GM12801 (cell line): Measurements from ENCODE around the gene CIBAR2.

Source experiments
- CTCF ChIP-seq: IDR thresholded peaks from one replicate; pipeline ENCODE4 v1.5.1; 2011; ENCODE audit warnings: control low read depth; ENCODE audit not compliant: insufficient read length; ENCODE audit errors: extremely low read depth

CIBAR2 gene

DNA sequence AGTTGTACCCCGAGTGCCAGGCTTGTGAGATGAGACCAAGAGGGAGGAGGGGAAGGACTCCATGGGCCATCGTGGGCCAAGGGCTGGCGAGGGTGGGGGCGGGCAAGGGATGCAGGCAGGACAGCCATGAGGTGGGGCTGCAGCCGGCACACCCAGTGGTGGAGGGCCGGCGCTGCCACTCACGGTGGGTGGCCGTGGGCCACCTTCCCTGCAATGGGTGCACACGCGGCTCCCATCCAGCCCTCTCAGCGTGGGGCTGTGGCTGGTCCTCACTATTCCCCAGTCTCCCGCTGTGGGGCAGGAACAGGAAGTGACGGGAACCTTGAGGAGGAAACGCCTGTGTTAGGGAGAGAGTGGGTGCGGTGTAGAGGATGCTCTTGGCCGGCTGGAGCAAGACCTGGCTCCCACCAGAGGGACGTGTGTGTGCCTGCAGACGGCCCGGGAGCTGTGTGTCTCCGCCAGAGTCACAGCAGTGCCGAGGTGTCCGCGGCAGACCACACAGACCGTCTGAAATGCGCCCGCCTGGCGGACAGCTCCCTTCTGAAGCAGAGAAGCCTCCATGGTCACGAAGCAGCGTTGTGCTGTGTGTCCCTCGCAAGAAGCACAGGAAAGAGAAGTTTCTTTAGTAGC, 23.6 kb downstream of the CIBAR2 start:
- TF ChIP-seq CTCF = no peak

GRCh38 chr16:85087899-85088569, 24.2 kb downstream of the CIBAR2 start:
- no peak for TF ChIP-seq CTCF

GRCh38 chr16:85086347-85087291, 25.7 kb downstream of the CIBAR2 start:
- no peak for TF ChIP-seq CTCF

- TF ChIP-seq CTCF = no peak
Observed at GRCh38 chr16:85085721-85086120, 26.6 kb downstream of the CIBAR2 start.

- TF ChIP-seq CTCF = no peak
Observed at GRCh38 chr16:85084841-85085510, 27.3 kb downstream of the CIBAR2 start.

DNA sequence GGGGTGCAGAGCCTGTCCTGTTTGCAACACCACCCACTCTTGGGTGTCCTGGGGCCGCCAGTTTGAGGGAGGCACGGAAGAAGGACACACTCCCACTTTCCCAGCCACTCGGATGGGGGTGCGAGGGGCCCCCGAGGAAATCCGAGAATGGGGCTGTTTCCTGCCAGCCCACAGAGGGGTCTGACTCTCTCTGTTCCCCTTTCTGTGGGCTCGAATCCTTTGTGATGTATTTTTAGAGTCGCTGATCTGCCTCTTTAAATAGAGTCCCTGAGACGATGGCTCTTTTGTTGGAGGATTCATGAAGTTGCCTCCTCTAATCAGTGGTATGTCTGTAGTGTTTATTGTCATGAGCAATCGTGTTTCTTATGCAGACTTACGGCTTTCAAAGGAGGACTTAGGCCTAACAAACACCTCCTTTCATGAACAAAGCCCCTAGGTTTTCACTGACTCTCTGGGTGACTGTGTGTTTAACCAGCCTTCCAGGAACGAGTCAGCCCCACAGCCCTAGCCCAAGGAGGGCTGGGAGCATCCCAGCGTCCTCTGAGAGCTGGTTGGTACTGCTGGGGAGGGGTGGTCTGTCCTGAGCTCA, 29.1 kb downstream of the CIBAR2 start:
- TF ChIP-seq CTCF = no peak
